ENCODE measurements around the gene DNAJA3. TPM values are rescaled to one million over a fixed set of nuclear protein-coding genes. Genes with fewer than 3 reads are reported as not detected.

The DNAJA3 gene
- total and polyA plus RNA-seq, 5 experiments from 2014 or later, result 43.4 to 71.3 (median 64.8) TPM

DNA sequence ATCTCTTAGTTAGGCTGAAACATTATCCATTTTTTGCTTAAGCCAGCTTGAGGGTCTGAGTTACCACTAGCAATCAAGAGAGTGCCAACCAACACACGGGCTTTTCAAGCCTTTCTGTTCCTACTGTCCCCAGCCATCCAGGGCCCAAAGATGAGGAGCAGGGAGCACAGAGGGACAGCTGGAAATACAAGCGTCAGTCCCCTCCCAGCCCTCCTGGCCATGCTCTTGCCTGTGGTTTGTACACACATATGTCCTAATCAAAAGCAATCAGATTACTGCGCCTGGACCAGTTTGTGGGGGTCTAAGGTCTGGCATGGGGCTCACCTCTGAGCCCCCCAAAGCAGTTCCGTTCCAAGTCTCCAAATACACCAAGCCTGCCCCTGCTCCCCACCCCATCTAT, 12.8 kb upstream of the DNAJA3 start:
- Mint-ChIP-seq H3K27me3 (no peaks in the 10 kb centered on the region), H3K9me3 (peaks cover 0 to 2% (median 0%) of the 10 kb centered on the region in 9 donors), H3K36me3 (peaks cover 0 to 58% (median 14%) of the 10 kb centered on the region in 3 donors), H3K4me1 (peaks cover 23 to 67% (median 44%) of the 10 kb centered on the region in 4 donors), H3K4me3 (peak overlapping the region in 6 of 10 donors; percentile 6 to 99 (median 42)), H3K27ac (peak overlapping the region; percentile 37 to 100 (median 99))
- ATAC-seq (no peak), DNase-seq (peak in 1 of 10 donors; percentile 1)
- POLR2A ChIA-PET, result interaction anchor here (0.9 to 1.5 kb wide), 2 partner anchors 10 to 46 kb away, joined by 3 to 7 read pairs; no protein-coding TSS in a partner anchor

GRCh38 chr16:4414187-4414917, 11.3 kb upstream of the DNAJA3 start:
- peak overlapping the region; percentile 92 to 99 (median 96) for H3K4me3 Mint-ChIP-seq
- peaks cover 0 to 47% (median 12%) of the 10 kb centered on the region in 3 donors for H3K36me3 Mint-ChIP-seq
- H3K27me3 Mint-ChIP-seq, result no peaks in the 10 kb centered on the region
- ATAC-seq (peak; percentile 62 to 68), DNase-seq (peak; percentile 60 to 95 (median 86))
- H3K9me3 Mint-ChIP-seq, result peaks cover 0 to 2% (median 0%) of the 10 kb centered on the region in 9 donors
- peak overlapping the region; percentile 92 to 100 (median 99) for H3K27ac Mint-ChIP-seq
- peaks cover 23 to 58% (median 44%) of the 10 kb centered on the region in 4 donors for H3K4me1 Mint-ChIP-seq
- POLR2A ChIA-PET, result interaction anchor here (0.7 to 4.8 kb wide), 17 partner anchors 9 to 917 kb away, joined by 3 to 38 read pairs (median 6); partner anchors contain the start of genes CDIP1, DNAJA3, HMOX2 and NMRAL1

DNA sequence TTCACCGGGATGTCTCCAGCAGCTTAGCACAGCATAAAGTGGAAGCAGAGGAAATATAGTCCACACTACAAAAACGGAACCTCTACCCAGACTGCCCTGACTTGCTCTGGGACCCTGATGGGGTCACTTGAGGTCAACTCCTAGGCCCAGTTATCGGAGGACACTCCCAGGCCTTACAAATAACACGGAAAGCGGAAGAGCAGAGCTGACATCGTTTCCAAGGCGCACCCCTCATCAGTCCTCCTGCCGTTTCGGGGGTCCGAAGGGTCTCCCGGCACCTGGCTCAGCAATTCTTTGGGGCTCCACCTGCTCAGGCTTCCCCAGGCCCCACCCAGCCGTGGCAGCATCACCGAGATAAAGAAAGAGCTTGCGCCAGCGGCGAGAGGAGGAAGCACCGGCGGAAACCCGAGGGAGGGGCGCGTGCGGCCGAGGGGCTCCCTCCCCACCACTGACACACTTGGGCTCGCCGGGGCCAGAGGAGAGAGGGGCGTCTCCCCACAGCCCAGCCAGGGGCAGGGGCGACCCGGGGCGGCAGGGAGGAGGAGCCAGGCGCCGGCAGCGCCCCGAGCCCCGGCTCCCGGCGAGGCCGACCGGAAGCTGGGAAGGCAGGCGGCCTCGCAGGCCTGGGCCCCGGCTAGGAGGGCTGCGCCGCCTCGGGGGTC, 10.0 kb upstream of the DNAJA3 start:
- DNase-seq, result peak; percentile 41 to 85 (median 72)
- peaks cover 20 to 46% (median 38%) of the 10 kb centered on the region in 4 donors for H3K4me1 Mint-ChIP-seq
- H3K4me3 Mint-ChIP-seq, result peak overlapping the region; percentile 92 to 99 (median 96)
- H3K27ac Mint-ChIP-seq, result peak overlapping the region; percentile 92 to 100 (median 99)
- H3K9me3 Mint-ChIP-seq, result peaks cover 0 to 2% (median 0%) of the 10 kb centered on the region in 9 donors
- ATAC-seq, result peak; percentile 2 to 10
- no peaks in the 10 kb centered on the region for H3K27me3 Mint-ChIP-seq
- peaks cover 0 to 35% (median 8%) of the 10 kb centered on the region in 3 donors for H3K36me3 Mint-ChIP-seq
- POLR2A ChIA-PET, result interaction anchor here (0.6 to 4.8 kb wide), 17 partner anchors 8 to 201 kb away, joined by 3 to 38 read pairs (median 7); partner anchors contain the start of genes CDIP1, DNAJA3, HMOX2 and NMRAL1

- Mint-ChIP-seq H3K4me3 (peak within 1 kb of the TSS; percentile 92 to 99 (median 96)), H3K4me1 (peaks cover 17 to 43% (median 34%) of the 10 kb centered on the region in 4 donors), H3K27me3 (no peaks in the 10 kb centered on the region), H3K36me3 (peaks cover 0 to 27% (median 3%) of the 10 kb centered on the region in 3 donors), H3K9me3 (peaks cover 0 to 2% (median 0%) of the 10 kb centered on the region in 9 donors), H3K27ac (peak within 1 kb of the TSS; percentile 92 to 100 (median 99))
- peak; percentile 98 to 100 (median 100) for DNase-seq
- POLR2A ChIA-PET, result interaction anchor here (0.5 to 4.8 kb wide), 16 partner anchors 10 to 564 kb away, joined by 3 to 38 read pairs (median 8); partner anchors contain the start of genes CDIP1, DNAJA3, HMOX2 and NMRAL1
- peak; percentile 68 to 69 for ATAC-seq
Observed at GRCh38 chr16:4416200-4417032, 9.3 kb upstream of the DNAJA3 start, which contains the start of gene CORO7. TSS of gene CORO7 (minus strand) at chr16:4416596. CDS start at chr16:4416518, 78 bp downstream.

DNA sequence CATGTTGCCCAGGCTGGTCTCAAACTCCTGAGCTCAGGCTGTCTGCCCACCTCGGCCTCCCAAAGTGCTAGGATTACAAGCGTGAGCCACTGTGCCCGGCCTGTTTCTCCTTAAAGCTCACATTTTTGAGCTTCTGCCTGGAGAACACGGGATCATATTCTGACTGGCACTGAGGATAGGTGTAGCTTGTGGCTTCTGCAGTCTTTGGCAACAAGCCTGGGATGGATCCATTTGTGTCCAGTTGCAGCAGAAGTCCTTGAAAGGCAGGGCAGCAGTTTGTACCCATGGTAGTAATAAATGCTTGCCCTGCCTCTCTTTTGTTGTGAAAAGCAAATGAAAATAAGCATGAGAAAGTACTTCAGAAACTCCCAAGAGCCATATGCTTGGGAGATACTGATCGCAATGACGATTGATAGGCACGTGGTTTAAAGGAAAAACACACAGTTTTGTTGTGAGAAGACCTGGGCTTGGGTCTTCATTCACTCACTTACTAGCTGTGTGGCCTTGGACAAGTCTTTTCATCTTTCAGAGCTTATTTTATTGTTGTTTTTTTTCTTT, 6.2 kb upstream of the DNAJA3 start:
- H3K9me3 Mint-ChIP-seq, result no peaks in the 10 kb centered on the region
- no peak for ATAC-seq
- POLR2A ChIA-PET, result interaction anchor here (0.6 to 1.6 kb wide), 5 partner anchors 9 to 384 kb away, joined by 3 to 4 read pairs (median 3); partner anchors contain the start of gene HMOX2

GRCh38 chr16:4420505-4421105, 5.1 kb upstream of the DNAJA3 start:
- Mint-ChIP-seq H3K9me3 (no peaks in the 10 kb centered on the region), H3K4me3 (no peak overlapping the region), H3K27ac (peak overlapping the region in 2 of 10 donors; percentile 45 to 73), H3K4me1 (peaks cover 9 to 22% (median 14%) of the 10 kb centered on the region in 4 donors), H3K36me3 (peaks cover 0 to under 1% (median 0%) of the 10 kb centered on the region in 3 donors), H3K27me3 (no peaks in the 10 kb centered on the region)
- POLR2A ChIA-PET, result interaction anchor here (0.8 to 1.6 kb wide), 2 partner anchors 10 to 26 kb away, joined by 3 to 4 read pairs; no protein-coding TSS in a partner anchor
- no peak for ATAC-seq
- no peak for DNase-seq

More for the DNA sequence above, 6.2 kb upstream of the DNAJA3 start:
- H3K36me3 Mint-ChIP-seq, result peaks cover 0 to 7% (median 0%) of the 10 kb centered on the region in 3 donors
- no peak overlapping the region for H3K4me3 Mint-ChIP-seq
- no peak for DNase-seq
- H3K27me3 Mint-ChIP-seq, result no peaks in the 10 kb centered on the region
- peak overlapping the region in 3 of 10 donors; percentile 10 to 83 (median 18) for H3K27ac Mint-ChIP-seq
- peaks cover 12 to 24% (median 18%) of the 10 kb centered on the region in 4 donors for H3K4me1 Mint-ChIP-seq

DNA sequence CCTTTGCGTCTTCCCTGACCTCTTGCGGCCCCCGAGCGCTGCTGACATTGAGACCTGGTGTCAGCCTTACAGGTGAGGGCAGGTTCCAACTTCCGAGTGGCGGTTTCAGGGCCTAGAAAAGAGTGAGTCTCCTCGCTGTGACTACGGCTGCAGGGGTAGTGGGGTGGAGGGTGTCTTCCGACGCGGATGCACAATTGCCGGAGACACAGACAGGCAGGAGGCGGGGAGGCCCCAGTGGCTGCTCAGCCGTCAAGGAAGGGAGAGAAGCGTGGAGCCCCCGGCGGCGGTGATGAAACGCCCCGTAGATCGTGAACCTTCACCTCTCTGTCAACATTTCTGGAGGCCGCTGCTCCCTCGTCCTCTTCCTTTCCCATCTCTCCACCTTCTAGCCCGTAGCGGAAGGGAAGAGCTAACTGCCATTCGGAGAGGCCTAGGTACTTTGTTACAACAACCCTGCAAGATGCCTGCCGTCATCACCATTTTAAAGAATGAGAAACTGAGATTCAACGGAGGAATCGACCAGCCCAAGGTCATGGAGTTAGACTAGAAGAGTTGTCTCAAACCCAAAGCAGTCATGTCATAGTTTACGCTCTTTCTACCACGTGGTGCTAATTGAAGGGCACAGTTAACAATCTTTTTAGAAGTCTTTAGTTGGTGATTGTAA, 485 bp downstream of the DNAJA3 start:
- peak in 2 of 10 donors; percentile 35 to 67 for DNase-seq
- peaks cover 16 to 41% (median 34%) of the 10 kb centered on the region in 4 donors for H3K4me1 Mint-ChIP-seq
- peak overlapping the region; percentile 89 to 100 (median 94) for H3K4me3 Mint-ChIP-seq
- H3K27ac Mint-ChIP-seq, result peak overlapping the region; percentile 93 to 100 (median 100)
- no peaks in the 10 kb centered on the region for H3K9me3 Mint-ChIP-seq
- peaks cover 0 to 24% (median 0%) of the 10 kb centered on the region in 3 donors for H3K36me3 Mint-ChIP-seq
- ATAC-seq, result peak; percentile 52 to 61
- H3K27me3 Mint-ChIP-seq, result no peaks in the 10 kb centered on the region
- POLR2A ChIA-PET, result interaction anchor here (1.3 to 5.1 kb wide), 3 partner anchors 10 to 82 kb away, joined by 3 to 38 read pairs (median 4); partner anchors contain the start of gene CORO7

- POLR2A ChIA-PET, result interaction anchor here (0.6 to 5.1 kb wide), 4 partner anchors 11 to 83 kb away, joined by 3 to 38 read pairs (median 3); partner anchors contain the start of gene CORO7
- ATAC-seq (no peak), DNase-seq (no peak)
- H3K36me3 Mint-ChIP-seq, result peaks cover 0 to 30% (median 0%) of the 10 kb centered on the region in 3 donors
- no peaks in the 10 kb centered on the region for H3K27me3 Mint-ChIP-seq
- peak overlapping the region; percentile 93 to 100 (median 100) for H3K27ac Mint-ChIP-seq
- H3K4me1 Mint-ChIP-seq, result peaks cover 16 to 48% (median 36%) of the 10 kb centered on the region in 4 donors
- peak overlapping the region; percentile 89 to 100 (median 94) for H3K4me3 Mint-ChIP-seq
- no peaks in the 10 kb centered on the region for H3K9me3 Mint-ChIP-seq
Observed at GRCh38 chr16:4426722-4427372, 1.2 kb downstream of the DNAJA3 start.

- Mint-ChIP-seq H3K9me3 (no peaks in the 10 kb centered on the region), H3K4me1 (peaks cover 20 to 49% (median 37%) of the 10 kb centered on the region in 4 donors), H3K36me3 (peaks cover 0 to 40% (median 0%) of the 10 kb centered on the region in 3 donors), H3K27ac (peak overlapping the region in 8 of 10 donors; percentile 29 to 77 (median 68)), H3K4me3 (peak overlapping the region in 2 of 10 donors; percentile 7 to 17), H3K27me3 (no peaks in the 10 kb centered on the region)
- POLR2A ChIA-PET, result interaction anchor here (0.7 to 5.1 kb wide), 4 partner anchors 13 to 111 kb away, joined by 3 to 38 read pairs (median 4); partner anchors contain the start of gene CORO7
- ATAC-seq, result no peak
- no peak for DNase-seq
Observed at GRCh38 chr16:4428500-4428899, 2.8 kb downstream of the DNAJA3 start.

- Mint-ChIP-seq H3K27ac (peak overlapping the region in 8 of 10 donors; percentile 14 to 79 (median 68)), H3K4me1 (peaks cover 25 to 45% (median 34%) of the 10 kb centered on the region in 4 donors), H3K36me3 (peaks cover 0 to 60% (median 0%) of the 10 kb centered on the region in 3 donors), H3K27me3 (no peaks in the 10 kb centered on the region), H3K9me3 (no peaks in the 10 kb centered on the region), H3K4me3 (no peak overlapping the region)
- POLR2A ChIA-PET, result interaction anchor here (0.6 kb wide), 1 partner anchor 17 kb away, joined by 5 read pairs; no protein-coding TSS in a partner anchor
- ATAC-seq (no peak), DNase-seq (no peak)
Observed at GRCh38 chr16:4431023-4431422, 5.4 kb downstream of the DNAJA3 start.
